HepG2 (cell line): Measurements from ENCODE around the gene LOC128125822.

ENCODE experiments used
- ATF5 ChIP-seq: sonication (generic); formaldehyde crosslinking; IDR thresholded peaks from 2 replicates; pipeline ENCODE4 v1.4.0; 2020; ENCODE audit warnings: mild to moderate bottlenecking, low read depth, missing genetic modification reagents
- CEBPB ChIP-seq: IDR thresholded peaks from 2 replicates; pipeline ENCODE4 v1.6.1; 2011; ENCODE audit warnings: low read depth, low read length, improper control_type of control experiment, borderline replicate concordance
- GPN1 ChIP-seq: sonication (generic); formaldehyde crosslinking; IDR thresholded peaks from 2 replicates; pipeline ENCODE4 v1.5.1; 2020; ENCODE audit warnings: missing genetic modification reagents, borderline replicate concordance
- GTF2F1 ChIP-seq: fragments of 150-350 bp; IDR thresholded peaks from 2 replicates; pipeline ENCODE4 v1.6.1; 2014; ENCODE audit warnings: low read length
- HCFC1 ChIP-seq: fragments of 150-350 bp; IDR thresholded peaks from 2 replicates; pipeline ENCODE4 v1.6.1; 2014; ENCODE audit warnings: low read depth, low read length
- HHEX ChIP-seq: IDR thresholded peaks from 2 replicates; pipeline ENCODE4 v1.6.1; 2016; ENCODE audit warnings: control low read depth
- KLF15 ChIP-seq: sonication (generic); formaldehyde crosslinking; IDR thresholded peaks from 2 replicates; pipeline ENCODE4 v1.8.1; 2023; ENCODE audit warnings: borderline replicate concordance, mild to moderate bottlenecking, inconsistent platforms, missing genetic modification reagents, mixed read lengths
- MAFK ChIP-seq, 2 experiments: IDR thresholded peaks in 1 of 2; conservative IDR thresholded peaks in 1 of 2; 2 replicates each; pipeline ENCODE4 v1.6.1; 2011; ENCODE audit warnings: improper control_type of control experiment in 2 of 2, low read length in 2 of 2
- MXI1 ChIP-seq: IDR thresholded peaks from 3 replicates; pipeline ENCODE4 v1.6.1; 2012; ENCODE audit warnings: low read depth, low read length, inconsistent platforms, borderline replicate concordance
- PAX8 ChIP-seq: sonication (generic); formaldehyde crosslinking; IDR thresholded peaks from 2 replicates; pipeline ENCODE4 v1.8.0; 2022; ENCODE audit warnings: mild to moderate bottlenecking, missing genetic modification reagents, borderline replicate concordance
- PCBP2 ChIP-seq: fragments of 200-400 bp; formaldehyde crosslinking; optimal IDR thresholded peaks from 2 replicates; pipeline ENCODE3; 2018; ENCODE audit warnings: low read length, low read depth; ENCODE audit not compliant: poor library complexity, severe bottlenecking
- POLR2G ChIP-seq: fragments of 200-400 bp; formaldehyde crosslinking; IDR thresholded peaks from 2 replicates; pipeline ENCODE4 v1.6.1; 2018; ENCODE audit warnings: mild to moderate bottlenecking, low read depth, low read length, moderate library complexity
- SPEN ChIP-seq: sonication (generic); formaldehyde crosslinking; IDR thresholded peaks from 2 replicates; pipeline ENCODE4 v1.5.1; 2020; ENCODE audit warnings: low read depth, mild to moderate bottlenecking, missing genetic modification reagents
- STAT5B ChIP-seq: sonication (generic); formaldehyde crosslinking; IDR thresholded peaks from 2 replicates; pipeline ENCODE4 v1.4.0; 2020; ENCODE audit warnings: missing genetic modification reagents
- ZBTB7B ChIP-seq: sonication (generic); formaldehyde crosslinking; IDR thresholded peaks from 2 replicates; pipeline ENCODE4 v1.4.0; 2020; ENCODE audit warnings: missing genetic modification reagents
- ZNF468 ChIP-seq: sonication (generic); formaldehyde crosslinking; IDR thresholded peaks from 2 replicates; pipeline ENCODE4 v1.8.0; 2022; ENCODE audit warnings: mild to moderate bottlenecking, moderate library complexity, missing genetic modification reagents
- ZNF562 ChIP-seq: sonication (generic); formaldehyde crosslinking; IDR thresholded peaks from 2 replicates; pipeline ENCODE4 v1.8.0; 2022; ENCODE audit warnings: missing genetic modification reagents, borderline replicate concordance
- ZNF607 ChIP-seq: sonication (generic); formaldehyde crosslinking; IDR thresholded peaks from 2 replicates; pipeline ENCODE4 v1.5.1; 2020; ENCODE audit warnings: missing genetic modification reagents, mild to moderate bottlenecking, borderline replicate concordance
- ZNF737 ChIP-seq: sonication (generic); formaldehyde crosslinking; IDR thresholded peaks from 2 replicates; pipeline ENCODE4 v1.5.0; 2020; ENCODE audit warnings: missing genetic modification reagents, mild to moderate bottlenecking, borderline replicate concordance
- ZSCAN20 ChIP-seq: sonication (generic); formaldehyde crosslinking; IDR thresholded peaks from 2 replicates; pipeline ENCODE4 v1.4.0; 2020; ENCODE audit warnings: missing genetic modification reagents, mild to moderate bottlenecking, borderline replicate concordance
- TF ChIP-seq, protein P1 (sequence below): sonication (generic); formaldehyde crosslinking; IDR thresholded peaks from 2 replicates; pipeline ENCODE4 v1.4.0; 2020; ENCODE audit warnings: missing genetic modification reagents
- TF ChIP-seq, protein P2 (sequence below): sonication (generic); formaldehyde crosslinking; IDR thresholded peaks from 2 replicates; pipeline ENCODE4 v1.4.0; 2020; ENCODE audit warnings: mild to moderate bottlenecking, missing genetic modification reagents, borderline replicate concordance
- TF ChIP-seq, protein P3 (sequence below): sonication (generic); formaldehyde crosslinking; IDR thresholded peaks from 2 replicates; pipeline ENCODE4 v1.8.1; 2022; ENCODE audit warnings: low read depth, mild to moderate bottlenecking, missing genetic modification reagents

The LOC128125822 gene

DNA sequence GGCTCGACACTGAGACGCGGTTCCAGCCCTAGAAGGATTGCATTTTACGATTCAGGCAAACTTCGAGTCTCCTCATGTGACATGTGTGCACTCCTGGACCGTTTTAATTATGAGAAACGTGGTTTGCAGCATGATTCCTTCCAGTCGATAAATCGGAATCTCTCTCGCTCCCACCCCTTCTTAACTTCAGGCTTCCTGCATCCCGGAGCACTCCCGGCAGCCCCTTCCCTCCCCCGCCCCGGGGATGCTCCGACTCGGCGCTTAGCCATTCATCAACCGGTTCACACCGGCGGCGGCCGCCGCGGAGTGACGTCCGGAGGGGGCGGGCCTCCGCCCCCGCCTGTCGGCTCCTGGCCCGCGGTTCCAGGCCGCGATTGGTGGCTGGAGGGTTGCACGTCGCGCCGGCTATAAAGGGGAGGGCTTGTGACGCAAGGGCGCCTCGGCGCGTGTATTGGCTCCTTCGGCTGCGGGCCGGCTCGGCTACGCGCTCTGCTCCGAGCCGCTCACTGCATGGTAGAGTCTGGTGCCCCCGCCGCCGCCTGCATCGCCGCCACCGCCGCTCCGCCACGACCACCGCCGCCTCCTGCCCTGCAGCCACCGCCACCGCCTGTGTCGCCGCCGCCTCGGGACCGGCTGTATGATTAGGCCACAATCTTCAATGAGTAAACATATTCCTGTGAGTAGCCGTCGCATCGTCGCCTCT, at the start of gene LOC128125822, which contains the start of gene PTP4A1 (continued):
- TF ChIP-seq ZBTB7B (no peak), ZNF737 (CRISPR knock-in tag) (no peak), ZNF468 (CRISPR knock-in tag) (peak; percentile 65; the same call in 1 of the 2 replicates), SPEN (CRISPR knock-in tag) (peak; percentile 93; the same call in 1 of the 2 replicates), ZNF562 (CRISPR knock-in tag) (peak; percentile 56; the same call in 1 of the 2 replicates), ATF5 (CRISPR knock-in tag) (no peak), HHEX (CRISPR knock-in tag) (no peak), ZSCAN20 (CRISPR knock-in tag) (no peak), PCBP2 (no peak), POLR2G (peak; percentile 90), MXI1 (peak; percentile 86), KLF15 (CRISPR knock-in tag) (peak; percentile 77; the same call in 1 of the 2 replicates), GTF2F1 (peak; percentile 85; the same call in 1 of the 2 replicates), STAT5B (no peak), PAX8 (CRISPR knock-in tag) (0 out of 2 replicates have a peak, but pooled peaks have one; percentile 16), ZNF607 (CRISPR knock-in tag) (peak; percentile 91), GPN1 (CRISPR knock-in tag) (peak; percentile 57; the same call in 1 of the 2 replicates), HCFC1 (no peak), MAFK (conservative IDR thresholded peaks at IDR 0.05 in 1 of 2, IDR thresholded peaks at IDR 0.05 in 1 of 2; ENCODE audit: low read length in 2 of 2) (no peak), CEBPB (peak; percentile 93)
- TF ChIP-seq, protein P1, sequence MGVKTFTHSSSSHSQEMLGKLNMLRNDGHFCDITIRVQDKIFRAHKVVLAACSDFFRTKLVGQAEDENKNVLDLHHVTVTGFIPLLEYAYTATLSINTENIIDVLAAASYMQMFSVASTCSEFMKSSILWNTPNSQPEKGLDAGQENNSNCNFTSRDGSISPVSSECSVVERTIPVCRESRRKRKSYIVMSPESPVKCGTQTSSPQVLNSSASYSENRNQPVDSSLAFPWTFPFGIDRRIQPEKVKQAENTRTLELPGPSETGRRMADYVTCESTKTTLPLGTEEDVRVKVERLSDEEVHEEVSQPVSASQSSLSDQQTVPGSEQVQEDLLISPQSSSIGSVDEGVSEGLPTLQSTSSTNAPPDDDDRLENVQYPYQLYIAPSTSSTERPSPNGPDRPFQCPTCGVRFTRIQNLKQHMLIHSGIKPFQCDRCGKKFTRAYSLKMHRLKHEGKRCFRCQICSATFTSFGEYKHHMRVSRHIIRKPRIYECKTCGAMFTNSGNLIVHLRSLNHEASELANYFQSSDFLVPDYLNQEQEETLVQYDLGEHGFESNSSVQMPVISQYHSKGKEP (CRISPR knock-in tag) = no peak
- TF ChIP-seq, protein P2, sequence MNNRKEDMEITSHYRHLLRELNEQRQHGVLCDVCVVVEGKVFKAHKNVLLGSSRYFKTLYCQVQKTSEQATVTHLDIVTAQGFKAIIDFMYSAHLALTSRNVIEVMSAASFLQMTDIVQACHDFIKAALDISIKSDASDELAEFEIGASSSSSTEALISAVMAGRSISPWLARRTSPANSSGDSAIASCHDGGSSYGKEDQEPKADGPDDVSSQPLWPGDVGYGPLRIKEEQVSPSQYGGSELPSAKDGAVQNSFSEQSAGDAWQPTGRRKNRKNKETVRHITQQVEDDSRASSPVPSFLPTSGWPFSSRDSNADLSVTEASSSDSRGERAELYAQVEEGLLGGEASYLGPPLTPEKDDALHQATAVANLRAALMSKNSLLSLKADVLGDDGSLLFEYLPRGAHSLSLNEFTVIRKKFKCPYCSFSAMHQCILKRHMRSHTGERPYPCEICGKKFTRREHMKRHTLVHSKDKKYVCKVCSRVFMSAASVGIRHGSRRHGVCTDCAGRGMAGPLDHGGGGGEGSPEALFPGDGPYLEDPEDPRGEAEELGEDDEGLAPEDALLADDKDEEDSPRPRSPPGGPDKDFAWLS = peak; percentile 70; the same call in 1 of the 2 replicates
- TF ChIP-seq, protein P3, sequence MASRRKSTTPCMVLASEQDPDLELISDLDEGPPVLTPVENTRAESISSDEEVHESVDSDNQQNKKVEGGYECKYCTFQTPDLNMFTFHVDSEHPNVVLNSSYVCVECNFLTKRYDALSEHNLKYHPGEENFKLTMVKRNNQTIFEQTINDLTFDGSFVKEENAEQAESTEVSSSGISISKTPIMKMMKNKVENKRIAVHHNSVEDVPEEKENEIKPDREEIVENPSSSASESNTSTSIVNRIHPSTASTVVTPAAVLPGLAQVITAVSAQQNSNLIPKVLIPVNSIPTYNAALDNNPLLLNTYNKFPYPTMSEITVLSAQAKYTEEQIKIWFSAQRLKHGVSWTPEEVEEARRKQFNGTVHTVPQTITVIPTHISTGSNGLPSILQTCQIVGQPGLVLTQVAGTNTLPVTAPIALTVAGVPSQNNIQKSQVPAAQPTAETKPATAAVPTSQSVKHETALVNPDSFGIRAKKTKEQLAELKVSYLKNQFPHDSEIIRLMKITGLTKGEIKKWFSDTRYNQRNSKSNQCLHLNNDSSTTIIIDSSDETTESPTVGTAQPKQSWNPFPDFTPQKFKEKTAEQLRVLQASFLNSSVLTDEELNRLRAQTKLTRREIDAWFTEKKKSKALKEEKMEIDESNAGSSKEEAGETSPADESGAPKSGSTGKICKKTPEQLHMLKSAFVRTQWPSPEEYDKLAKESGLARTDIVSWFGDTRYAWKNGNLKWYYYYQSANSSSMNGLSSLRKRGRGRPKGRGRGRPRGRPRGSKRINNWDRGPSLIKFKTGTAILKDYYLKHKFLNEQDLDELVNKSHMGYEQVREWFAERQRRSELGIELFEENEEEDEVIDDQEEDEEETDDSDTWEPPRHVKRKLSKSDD (CRISPR knock-in tag) = no peak; the same call in none of the 2 replicates
